B cell (primary cell): ENCODE results near the gene THRAP3.
"Not testable (repeated sequence)": the region's sequence is repeated elsewhere in the genome, so short reads cannot be mapped to it uniquely, and the experiment has no call there.

Experiments
- EZH2 ChIP-seq: IDR thresholded peaks from 2 replicates; pipeline ENCODE4 v1.6.1; 2012; ENCODE audit warnings: borderline replicate concordance, low read depth, mild to moderate bottlenecking, moderate library complexity, low read length; ENCODE audit not compliant: insufficient read depth, poor library complexity, severe bottlenecking
- TF ChIP-seq, protein P1 (sequence below): fragments of 200-600 bp; IDR thresholded peaks from one replicate; pipeline ENCODE4 v1.8.0; 2022; ENCODE audit warnings: antibody characterized with exemption, mild to moderate bottlenecking

DNA sequence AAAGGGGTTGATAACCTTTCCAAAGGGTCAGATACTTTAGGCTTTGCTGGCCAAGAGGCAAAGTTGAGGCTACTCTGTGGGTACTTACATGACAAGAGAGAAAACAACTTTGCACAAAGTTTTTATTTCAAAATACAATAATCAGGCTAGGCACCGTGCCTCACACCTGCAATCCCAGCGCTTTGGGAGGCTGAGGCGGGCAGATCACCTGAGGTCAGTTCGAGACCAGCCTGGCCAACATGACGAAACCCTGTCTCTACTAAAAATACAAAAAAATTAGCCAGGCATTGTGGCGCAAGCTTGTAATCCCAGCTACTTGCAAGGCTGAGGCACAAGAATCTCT lies 28.2 kb downstream of the THRAP3 start:
- TF ChIP-seq, protein P1, sequence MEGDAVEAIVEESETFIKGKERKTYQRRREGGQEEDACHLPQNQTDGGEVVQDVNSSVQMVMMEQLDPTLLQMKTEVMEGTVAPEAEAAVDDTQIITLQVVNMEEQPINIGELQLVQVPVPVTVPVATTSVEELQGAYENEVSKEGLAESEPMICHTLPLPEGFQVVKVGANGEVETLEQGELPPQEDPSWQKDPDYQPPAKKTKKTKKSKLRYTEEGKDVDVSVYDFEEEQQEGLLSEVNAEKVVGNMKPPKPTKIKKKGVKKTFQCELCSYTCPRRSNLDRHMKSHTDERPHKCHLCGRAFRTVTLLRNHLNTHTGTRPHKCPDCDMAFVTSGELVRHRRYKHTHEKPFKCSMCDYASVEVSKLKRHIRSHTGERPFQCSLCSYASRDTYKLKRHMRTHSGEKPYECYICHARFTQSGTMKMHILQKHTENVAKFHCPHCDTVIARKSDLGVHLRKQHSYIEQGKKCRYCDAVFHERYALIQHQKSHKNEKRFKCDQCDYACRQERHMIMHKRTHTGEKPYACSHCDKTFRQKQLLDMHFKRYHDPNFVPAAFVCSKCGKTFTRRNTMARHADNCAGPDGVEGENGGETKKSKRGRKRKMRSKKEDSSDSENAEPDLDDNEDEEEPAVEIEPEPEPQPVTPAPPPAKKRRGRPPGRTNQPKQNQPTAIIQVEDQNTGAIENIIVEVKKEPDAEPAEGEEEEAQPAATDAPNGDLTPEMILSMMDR, result not testable (repeated sequence)
- TF ChIP-seq EZH2, result not testable (repeated sequence)
